GM12878 (cell line): ENCODE measurements around the gene FILIP1L. TPM values are rescaled to one million over a fixed set of nuclear protein-coding genes. Genes with fewer than 3 reads are reported as not detected.

Experiments used
- ATAC-seq: fragments of 200-7000 bp; cut with Tn5 transposase; 3 replicates; pipeline ENCODE4 v1.9.1; 2020; ENCODE audit warnings: mild to moderate bottlenecking, moderate library complexity
- BruUV-seq: library from RNA; stranded (reverse); fragments of 400-500 nt; replicated peaks from 2 replicates; lab custom pipeline; 2021; lab: Mats Ljungman, UMichigan
- CTCF ChIA-PET: fragments of 300-600 bp; sonication (Branson Sonifier 250); formaldehyde crosslinking; extraction: SDS; loops from one replicate; lab custom pipeline; 2021; ENCODE audit warnings: inconsistent platforms; lab: Yijun Ruan, JAX
- POLR2A ChIA-PET: fragments of 350-600 bp; formaldehyde crosslinking; extraction: SDS; loops from one replicate; lab custom pipeline; 2021; ENCODE audit warnings: inconsistent platforms; lab: Charles Lee
- RAD21 ChIA-PET: fragments of 300-600 bp; sonication (Branson Sonifier 250); formaldehyde crosslinking; loops from one replicate; lab custom pipeline; 2023; ENCODE audit warnings: antibody characterized with exemption; ENCODE audit not compliant: unreplicated experiment; lab: Charles Lee
- SMC1A ChIA-PET: fragments of 300-600 bp; sonication (Branson Sonifier 250); formaldehyde crosslinking; loops from one replicate; lab custom pipeline; 2023; ENCODE audit not compliant: unreplicated experiment, uncharacterized antibody; lab: Charles Lee
- DNase-seq: peaks from one replicate; pipeline ENCODE4 v3.0.0-alpha.2; 2011; ENCODE audit warnings: low read depth, low spot score
- FAIRE-seq: peaks from 3 replicates; lab custom pipeline; 2011; peaks lifted over from hg19 to GRCh38; lab: Jason Lieb, UNC
- H2AFZ ChIP-seq: 2 replicates; pipeline ENCODE4 v1.6.0; 2011; ENCODE audit warnings: low read depth, low read length, control low read depth; ENCODE audit not compliant: control insufficient read depth
- H3K27ac ChIP-seq: 2 replicates; pipeline ENCODE4 v1.5.1; 2011; ENCODE audit warnings: control low read depth; ENCODE audit not compliant: control insufficient read depth, insufficient read depth
- H3K27me3 ChIP-seq, 2 experiments: replicated peaks in 1 of 2; 2 replicates each; pipeline versions ENCODE4 v1.6.0 to v1.6.1; 2011; ENCODE audit warnings: low read length in 1 of 2; ENCODE audit not compliant: control insufficient read depth in 2 of 2, insufficient read depth in 2 of 2
- H3K36me3 ChIP-seq, 2 experiments: 2 replicates each; pipeline ENCODE4 v1.5.1; 2011; ENCODE audit warnings: low read length in 1 of 2; ENCODE audit not compliant: control insufficient read depth in 2 of 2, insufficient read depth in 2 of 2
- H3K4me1 ChIP-seq: 2 replicates; pipeline ENCODE4 v1.6.1; 2011; ENCODE audit warnings: mild to moderate bottlenecking, low read length, moderate library complexity, mixed read lengths; ENCODE audit not compliant: control insufficient read depth, insufficient read depth
- H3K4me2 ChIP-seq: 2 replicates; pipeline ENCODE4 v1.6.0; 2011; ENCODE audit warnings: control low read depth; ENCODE audit not compliant: control insufficient read depth, insufficient read depth
- H3K4me3 ChIP-seq: fragments of 200-600 bp; sonication (generic); 2 replicates; pipeline ENCODE4 v1.5.1; 2016
- H3K79me2 ChIP-seq: 2 replicates; pipeline ENCODE4 v1.6.0; 2011; ENCODE audit warnings: low read length; ENCODE audit not compliant: control insufficient read depth, insufficient read depth
- H3K9ac ChIP-seq: 2 replicates; pipeline ENCODE4 v1.8.0; 2011; ENCODE audit warnings: low read length, control low read depth, mixed read lengths; ENCODE audit not compliant: control insufficient read depth, insufficient read depth
- H3K9me3 ChIP-seq: replicated peaks from 3 replicates; pipeline ENCODE4 v1.5.1; 2011; ENCODE audit warnings: mild to moderate bottlenecking, low read length; ENCODE audit not compliant: control insufficient read depth, insufficient read depth
- H4K20me1 ChIP-seq: 2 replicates; pipeline ENCODE4 v1.6.0; 2011; ENCODE audit not compliant: control insufficient read depth, insufficient read depth
- CHD1 ChIP-seq: IDR thresholded peaks from 2 replicates; pipeline ENCODE4 v1.6.1; 2012; ENCODE audit warnings: low read depth, low read length, improper control_type of control experiment
- IRF4 ChIP-seq: IDR thresholded peaks from 2 replicates; pipeline ENCODE4 v1.6.1; 2011; ENCODE audit warnings: low read depth, low read length
- MEF2A ChIP-seq: IDR thresholded peaks from 2 replicates; pipeline ENCODE4 v1.6.1; 2011; ENCODE audit warnings: low read depth, mild to moderate bottlenecking, low read length, moderate library complexity; ENCODE audit not compliant: insufficient read depth
- MEF2B ChIP-seq: fragments of 450-650 bp; IDR thresholded peaks from 2 replicates; pipeline ENCODE4 v1.6.1; 2018; ENCODE audit warnings: mild to moderate bottlenecking, moderate library complexity; ENCODE audit not compliant: partially characterized antibody, poor library complexity, severe bottlenecking
- MTA3 ChIP-seq: IDR thresholded peaks from 2 replicates; pipeline ENCODE4 v1.6.1; 2012; ENCODE audit warnings: low read length, inconsistent platforms, borderline replicate concordance
- NR2C2 ChIP-seq: IDR thresholded peaks from 2 replicates; pipeline ENCODE4 v1.6.1; 2011; ENCODE audit warnings: borderline replicate concordance, low read depth; ENCODE audit not compliant: control insufficient read depth, insufficient read length
- POLR2A ChIP-seq: IDR thresholded peaks from 2 replicates; pipeline ENCODE4 v1.6.1; 2011; ENCODE audit warnings: low read depth, mild to moderate bottlenecking, low read length
- POLR2AphosphoS5 ChIP-seq: IDR thresholded peaks from 2 replicates; pipeline ENCODE4 v1.6.1; 2011; ENCODE audit warnings: mild to moderate bottlenecking, low read length, inconsistent platforms
- RAD21 ChIP-seq: IDR thresholded peaks from 2 replicates; pipeline ENCODE4 v1.6.1; 2011; ENCODE audit warnings: mild to moderate bottlenecking, low read depth, low read length, moderate library complexity; ENCODE audit not compliant: insufficient read depth
- RBBP5 ChIP-seq: fragments of 200-600 bp; sonication (generic); conservative IDR thresholded peaks from 2 replicates; pipeline ENCODE4 v1.6.1; 2016
- RCOR1 ChIP-seq: conservative IDR thresholded peaks from 2 replicates; pipeline ENCODE4 v1.6.1; 2012; ENCODE audit warnings: low read depth, low read length, improper control_type of control experiment
- RELA ChIP-seq: fragments of 450-650 bp; IDR thresholded peaks from 2 replicates; pipeline ENCODE4 v1.8.0; 2014; ENCODE audit warnings: borderline replicate concordance; ENCODE audit not compliant: partially characterized antibody
- RUNX3 ChIP-seq: IDR thresholded peaks from 2 replicates; pipeline ENCODE4 v1.6.1; 2012; ENCODE audit warnings: low read length, inconsistent platforms
- ZNF384 ChIP-seq: IDR thresholded peaks from 2 replicates; pipeline ENCODE4 v1.6.1; 2012; ENCODE audit warnings: low read depth, mild to moderate bottlenecking, low read length, improper control_type of control experiment, borderline replicate concordance
- WGBS: methylation state at CpG from one replicate; pipeline ENCODE4 v1.1.6; 2016; ENCODE audit warnings: low lambda C conversion rate; ENCODE audit not compliant: insufficient replicate concordance, insufficient coverage; ENCODE audit errors: missing lambda C conversion rate; 5-methylcytosine and 5-hydroxymethylcytosine counted together
- in situ Hi-C: fragments of 300-500 bp; cut with MboI; formaldehyde crosslinking; loops from 9 replicates; pipeline ENCODE4 v1.14.3; 2018; ENCODE audit warnings: mixed read lengths
- intact Hi-C: fragments of 100-400 bp; cut with micrococcal nuclease; formaldehyde crosslinking; loops from one replicate; pipeline ENCODE4 v1.14.2; 2022; ENCODE audit not compliant: unreplicated experiment
- polyA plus RNA-seq, 11 experiments: library from polyadenylated mRNA; depleted of rRNA in 4 of 11; unstranded in 6 of 11; stranded (reverse) in 5 of 11; fragments of >200 nt; fragmentation: Nextera tagmentation in 4 of 11; fragmentation: Illumina TruSeq in 1 of 11; extraction: Ambion mirVana in 4 of 11; extraction: Trizol in 1 of 11; gene quantifications; 1 replicate in 1 of 11; 2 replicates in 10 of 11; pipeline versions ENCODE4 v1.2.1 to v1.2.3, GENCODE V29; 2011 to 2016; ENCODE audit warnings: inconsistent platforms in 2 of 11, missing spikeins in 2 of 11, low read depth in 1 of 11
- total RNA-seq, 4 experiments: library from RNA; depleted of rRNA in 3 of 4; stranded (reverse); fragments of >200 nt in 3 of 4; fragmentation: Illumina TruSeq in 1 of 4; extraction: Trizol in 1 of 4; gene quantifications; 2 replicates each; pipeline versions ENCODE4 v1.2.1 to v1.2.3, GENCODE V29; 2013 to 2021
- TF ChIP-seq, protein P1 (sequence below): IDR thresholded peaks from 2 replicates; pipeline ENCODE4 v1.6.1; 2011; ENCODE audit warnings: borderline replicate concordance, low read depth, mild to moderate bottlenecking, moderate library complexity, low read length; ENCODE audit not compliant: insufficient read depth, poor library complexity, severe bottlenecking
- TF ChIP-seq, protein P2 (sequence below): fragments of 450-650 bp; IDR thresholded peaks from 2 replicates; pipeline ENCODE4 v1.6.1; 2014; ENCODE audit warnings: mild to moderate bottlenecking
- TF ChIP-seq, protein P3 (sequence below): fragments of 450-650 bp; conservative IDR thresholded peaks from 2 replicates; pipeline ENCODE4 v1.6.1; 2017; ENCODE audit warnings: mild to moderate bottlenecking, moderate library complexity

FILIP1L gene
- total and polyA plus RNA-seq, 10 of the 15 experiments (the other 5 are each of a cell fraction or from before 2014, with no cell fraction given), result 0.24 to 6.1 (median 3.5) TPM

DNA sequence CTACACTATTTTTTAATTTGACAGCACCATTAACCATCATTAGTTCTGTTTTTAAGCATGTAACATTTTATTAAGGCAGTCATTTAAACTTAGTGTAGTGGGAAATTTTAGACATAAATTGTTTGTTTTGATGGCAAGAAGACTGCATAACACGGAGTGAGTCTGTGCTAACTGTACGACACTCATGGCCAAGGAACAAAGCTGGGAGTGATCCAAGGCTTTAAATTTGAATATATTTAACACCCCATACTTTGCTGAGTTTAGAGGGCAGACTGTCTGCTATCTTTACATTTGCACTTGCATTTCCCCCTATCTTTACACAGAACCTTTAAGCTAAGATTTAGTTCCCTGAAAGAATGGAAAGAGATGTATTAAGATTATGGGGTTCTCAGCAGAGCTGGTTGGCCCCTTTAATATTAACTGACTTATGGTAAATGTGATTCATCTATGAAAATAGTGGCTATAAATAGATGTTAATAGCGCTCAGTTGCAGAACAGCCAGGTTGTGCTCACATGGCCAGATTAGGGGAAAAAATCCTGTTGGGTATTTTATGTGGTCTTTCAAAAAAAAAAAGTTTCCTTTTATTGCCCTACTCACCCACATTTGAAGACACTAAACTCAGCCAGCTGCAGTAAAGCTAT, 175.9 kb downstream of the FILIP1L start:
- POLR2A ChIA-PET, result interaction anchor here (0.7 to 1.5 kb wide), 4 partner anchors 12 to 74 kb away, joined by 3 read pairs; no protein-coding TSS in a partner anchor
- Histone ChIP-seq H3K79me2 (no peaks in the 10 kb centered on the region), H3K36me3 (no peaks in the 10 kb centered on the region), H2AFZ (peak overlapping the region; percentile 75), H3K9ac (peak overlapping the region; percentile 29), H3K9me3 (no peaks in the 10 kb centered on the region), H3K4me1 (peaks cover 24% of the 10 kb centered on the region), H4K20me1 (no peaks in the 10 kb centered on the region), H3K27ac (0 out of 2 replicates have a peak overlapping the region, but pooled peaks have one; percentile 58), H3K27me3 (no peaks in the 10 kb centered on the region), H3K4me2 (peak overlapping the region; percentile 87), H3K4me3 (0 out of 2 replicates have a peak overlapping the region, but pooled peaks have one; percentile 15)
- TF ChIP-seq NR2C2, result no peak
- no peak for TF ChIP-seq RAD21
- no peak for TF ChIP-seq MTA3
- TF ChIP-seq POLR2AphosphoS5, result no peak
- TF ChIP-seq MEF2A, result 0 out of 2 replicates have a peak, but pooled peaks have one; percentile 13
- TF ChIP-seq, protein P1, sequence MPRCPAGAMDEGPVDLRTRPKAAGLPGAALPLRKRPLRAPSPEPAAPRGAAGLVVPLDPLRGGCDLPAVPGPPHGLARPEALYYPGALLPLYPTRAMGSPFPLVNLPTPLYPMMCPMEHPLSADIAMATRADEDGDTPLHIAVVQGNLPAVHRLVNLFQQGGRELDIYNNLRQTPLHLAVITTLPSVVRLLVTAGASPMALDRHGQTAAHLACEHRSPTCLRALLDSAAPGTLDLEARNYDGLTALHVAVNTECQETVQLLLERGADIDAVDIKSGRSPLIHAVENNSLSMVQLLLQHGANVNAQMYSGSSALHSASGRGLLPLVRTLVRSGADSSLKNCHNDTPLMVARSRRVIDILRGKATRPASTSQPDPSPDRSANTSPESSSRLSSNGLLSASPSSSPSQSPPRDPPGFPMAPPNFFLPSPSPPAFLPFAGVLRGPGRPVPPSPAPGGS, result no peak
- TF ChIP-seq IRF4, result no peak
- peak; percentile 41; the same call in 1 of the 2 replicates for TF ChIP-seq RUNX3
- TF ChIP-seq MEF2B, result peak; percentile 42
- TF ChIP-seq POLR2A, result no peak
- TF ChIP-seq RELA, result no peak
- TF ChIP-seq CHD1, result no peak
- TF ChIP-seq RBBP5, result no peak
- TF ChIP-seq, protein P2, sequence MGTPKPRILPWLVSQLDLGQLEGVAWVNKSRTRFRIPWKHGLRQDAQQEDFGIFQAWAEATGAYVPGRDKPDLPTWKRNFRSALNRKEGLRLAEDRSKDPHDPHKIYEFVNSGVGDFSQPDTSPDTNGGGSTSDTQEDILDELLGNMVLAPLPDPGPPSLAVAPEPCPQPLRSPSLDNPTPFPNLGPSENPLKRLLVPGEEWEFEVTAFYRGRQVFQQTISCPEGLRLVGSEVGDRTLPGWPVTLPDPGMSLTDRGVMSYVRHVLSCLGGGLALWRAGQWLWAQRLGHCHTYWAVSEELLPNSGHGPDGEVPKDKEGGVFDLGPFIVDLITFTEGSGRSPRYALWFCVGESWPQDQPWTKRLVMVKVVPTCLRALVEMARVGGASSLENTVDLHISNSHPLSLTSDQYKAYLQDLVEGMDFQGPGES, result no peak
- TF ChIP-seq ZNF384, result 0 out of 2 replicates have a peak, but pooled peaks have one; percentile 26
- TF ChIP-seq, protein P3, sequence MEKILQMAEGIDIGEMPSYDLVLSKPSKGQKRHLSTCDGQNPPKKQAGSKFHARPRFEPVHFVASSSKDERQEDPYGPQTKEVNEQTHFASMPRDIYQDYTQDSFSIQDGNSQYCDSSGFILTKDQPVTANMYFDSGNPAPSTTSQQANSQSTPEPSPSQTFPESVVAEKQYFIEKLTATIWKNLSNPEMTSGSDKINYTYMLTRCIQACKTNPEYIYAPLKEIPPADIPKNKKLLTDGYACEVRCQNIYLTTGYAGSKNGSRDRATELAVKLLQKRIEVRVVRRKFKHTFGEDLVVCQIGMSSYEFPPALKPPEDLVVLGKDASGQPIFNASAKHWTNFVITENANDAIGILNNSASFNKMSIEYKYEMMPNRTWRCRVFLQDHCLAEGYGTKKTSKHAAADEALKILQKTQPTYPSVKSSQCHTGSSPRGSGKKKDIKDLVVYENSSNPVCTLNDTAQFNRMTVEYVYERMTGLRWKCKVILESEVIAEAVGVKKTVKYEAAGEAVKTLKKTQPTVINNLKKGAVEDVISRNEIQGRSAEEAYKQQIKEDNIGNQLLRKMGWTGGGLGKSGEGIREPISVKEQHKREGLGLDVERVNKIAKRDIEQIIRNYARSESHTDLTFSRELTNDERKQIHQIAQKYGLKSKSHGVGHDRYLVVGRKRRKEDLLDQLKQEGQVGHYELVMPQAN, result no peak
- no peak for TF ChIP-seq RCOR1
- DNase-seq, result no peak
- FAIRE-seq, result no peak
- intact Hi-C loops (loop anchor here (5.0 kb wide), 1 partner anchor 96 kb away; no protein-coding TSS in a partner anchor), in situ Hi-C loops (no loop called here)
- CTCF ChIA-PET, result interaction anchor here (0.6 to 2.2 kb wide), 5 partner anchors 10 to 439 kb away, joined by 3 to 8 read pairs (median 5); no protein-coding TSS in a partner anchor
- SMC1A ChIA-PET, result interaction anchor here (1.1 to 4.1 kb wide), 13 partner anchors 9 to 131 kb away, joined by 3 to 21 read pairs (median 6); no protein-coding TSS in a partner anchor
- WGBS, result 70% methylated on average over 3 of the region's 3 CpGs
- RAD21 ChIA-PET, result interaction anchor here (0.5 to 2.8 kb wide), 10 partner anchors 37 to 121 kb away, joined by 3 to 14 read pairs (median 4); no protein-coding TSS in a partner anchor
- peak; percentile 56 for ATAC-seq
- BruUV-seq, result no TSS peak
